Measurements from ENCODE around the gene PPP1R36. TPM values are rescaled to one million over a fixed set of nuclear protein-coding genes. Genes with fewer than 3 reads are reported as not detected.
"Not testable (repeated sequence)": the region's sequence is repeated elsewhere in the genome, so short reads cannot be mapped to it uniquely, and the experiment has no call there.

Gene PPP1R36
- total RNA-seq, 1 donor from 2014 or later: 0.20 TPM

DNA sequence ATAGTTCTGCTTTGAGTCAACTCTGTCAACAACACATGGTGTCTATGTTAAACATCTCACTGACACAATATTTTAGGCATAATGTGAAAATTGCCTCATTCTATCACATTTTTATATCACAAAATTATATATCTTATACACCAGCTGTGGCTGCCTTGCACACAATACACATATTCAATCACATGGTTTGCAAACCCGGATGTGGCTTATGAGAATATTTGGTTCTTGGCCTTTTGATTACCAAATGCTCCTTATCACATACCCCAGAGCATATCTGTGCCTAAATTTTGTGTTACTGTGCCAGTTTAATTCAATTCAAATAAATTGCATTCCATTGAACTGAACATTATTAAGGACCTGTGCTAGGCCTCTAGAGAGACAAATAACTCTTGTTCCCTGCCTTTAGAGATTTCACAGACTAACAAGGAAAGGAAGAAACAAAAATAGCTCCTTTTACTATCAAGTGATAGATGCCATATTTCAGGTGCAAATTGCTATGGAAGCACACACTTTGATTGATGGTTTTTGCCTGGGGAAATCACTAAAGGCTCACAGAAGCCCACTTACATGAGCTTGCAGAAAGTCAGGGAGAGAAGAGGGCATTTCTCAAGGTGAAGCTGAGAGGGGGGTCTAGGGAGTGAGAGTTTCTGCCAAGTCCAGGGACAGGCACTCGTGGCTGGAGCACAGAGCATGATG, 63.4 kb downstream of the PPP1R36 start:
- peak; percentile 11 for ATAC-seq

DNA sequence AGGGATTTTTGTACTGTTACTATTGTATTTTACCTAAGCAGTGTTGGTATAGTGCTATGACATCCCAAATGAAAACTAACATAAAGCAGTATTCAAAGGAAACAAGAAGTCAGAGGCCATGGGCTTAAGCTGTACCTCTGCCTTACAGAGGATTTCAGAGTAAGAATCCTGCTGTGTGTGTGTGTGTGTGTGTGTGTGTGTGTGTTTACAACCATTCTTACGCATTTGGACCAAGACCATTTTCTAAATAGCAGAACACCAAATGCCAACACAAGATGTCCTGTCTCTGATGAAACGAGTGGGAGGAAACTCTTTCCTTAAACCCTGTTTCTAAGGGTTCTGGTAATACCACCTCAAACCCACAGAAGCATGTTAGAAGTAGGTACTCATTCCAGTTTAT, 64.4 kb downstream of the PPP1R36 start:
- ATAC-seq: no peak

DNA sequence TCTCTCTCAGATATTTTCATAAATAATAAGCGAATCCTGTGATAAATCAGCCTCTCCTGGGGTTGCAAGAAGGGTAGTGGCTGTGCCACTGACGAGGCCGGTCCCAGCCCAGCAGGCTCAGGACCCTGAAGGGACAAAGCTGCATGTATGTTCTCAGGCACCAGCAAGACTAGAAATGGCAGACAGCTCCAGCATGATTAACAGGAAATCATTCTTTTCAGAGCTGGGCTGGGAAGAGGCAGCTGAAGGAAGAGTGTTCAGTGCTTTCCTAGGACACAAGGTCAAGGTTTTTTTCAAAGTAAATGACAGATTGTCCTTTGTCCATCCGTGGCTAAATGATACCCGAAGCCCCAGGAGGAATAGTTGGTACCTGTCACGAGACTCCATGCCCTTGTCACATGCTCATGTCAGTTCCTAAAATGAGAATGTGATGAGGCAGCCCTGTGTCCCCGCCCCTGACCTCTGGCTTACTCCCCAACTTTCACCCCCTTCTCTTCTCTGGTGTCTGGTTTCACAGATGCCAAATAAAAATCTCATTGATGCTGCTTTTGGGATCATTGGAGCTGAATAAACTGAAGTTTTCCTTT, 65.1 kb downstream of the PPP1R36 start:
- no peak for ATAC-seq

DNA sequence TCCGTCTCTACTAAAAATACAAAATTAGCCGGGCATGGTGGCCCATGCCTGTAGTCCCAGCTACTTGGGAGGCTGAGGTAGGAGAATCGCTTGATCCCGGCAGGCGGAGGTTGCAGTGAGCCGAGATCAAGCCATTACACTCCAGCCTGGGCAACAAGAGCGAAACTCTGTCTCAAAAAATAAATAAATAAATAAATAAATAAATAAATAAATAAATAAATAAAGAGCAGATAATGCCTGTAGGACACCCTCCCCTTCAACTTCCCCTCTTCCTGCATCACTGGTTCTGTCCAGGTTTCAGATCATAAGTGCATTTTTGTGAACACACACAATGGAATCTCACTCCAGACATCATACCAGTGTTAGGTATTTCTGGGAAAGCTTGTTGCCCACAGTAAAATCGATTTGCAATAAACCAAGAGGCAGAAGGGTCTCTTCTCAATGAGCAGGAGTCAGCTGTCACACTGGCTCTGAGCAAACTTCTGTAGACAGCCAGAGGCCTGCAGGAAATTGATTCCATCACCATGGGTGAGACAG, 68.2 kb downstream of the PPP1R36 start:
- not testable (repeated sequence) for ATAC-seq

DNA sequence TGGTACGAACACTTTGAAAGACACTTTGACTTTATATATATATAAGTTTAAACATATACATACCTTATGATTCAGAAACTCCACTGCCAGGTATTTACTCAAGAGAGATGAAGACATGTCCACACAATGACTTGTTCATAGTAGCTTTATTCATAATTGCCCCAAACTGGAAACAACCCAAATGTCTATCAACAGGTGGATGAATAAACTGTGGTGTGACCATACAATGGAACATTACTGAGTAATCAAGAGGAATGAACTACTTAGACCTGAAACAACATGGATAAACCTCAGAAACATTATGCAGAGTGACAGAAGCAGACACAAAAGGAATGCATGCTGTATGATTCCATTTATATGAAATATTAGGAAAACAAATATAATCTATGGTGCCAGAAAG, 71.1 kb downstream of the PPP1R36 start:
- ATAC-seq: peak; percentile 82

DNA sequence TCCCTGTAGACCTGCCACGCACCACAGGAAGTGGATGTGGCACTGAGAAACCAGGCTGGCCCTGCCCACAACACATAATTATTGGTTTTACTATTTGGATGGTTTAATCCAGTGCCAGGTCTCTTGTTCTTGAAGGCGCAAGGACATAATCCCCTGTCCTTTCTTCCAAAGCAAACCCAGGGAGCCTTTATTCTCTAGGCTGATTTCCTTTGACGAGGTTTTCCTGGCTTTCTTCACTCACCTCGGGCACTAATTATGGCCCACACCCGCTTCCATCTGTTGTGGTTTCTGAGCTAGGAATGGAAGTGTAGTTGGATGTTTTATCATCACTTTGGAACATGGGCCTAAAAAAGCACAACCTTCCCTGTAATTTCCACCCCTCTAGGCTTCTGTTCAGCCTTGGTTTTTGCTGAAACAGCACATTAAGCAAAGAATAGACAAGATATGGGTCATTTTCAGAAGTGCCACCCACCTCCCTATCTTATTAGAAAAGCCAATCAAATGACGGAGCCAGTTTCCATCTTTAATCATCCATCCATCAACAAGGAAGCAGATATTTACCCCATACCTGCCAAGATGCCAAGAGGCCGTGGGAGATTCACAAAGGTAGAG, 73.9 kb downstream of the PPP1R36 start:
- ATAC-seq: no peak

DNA sequence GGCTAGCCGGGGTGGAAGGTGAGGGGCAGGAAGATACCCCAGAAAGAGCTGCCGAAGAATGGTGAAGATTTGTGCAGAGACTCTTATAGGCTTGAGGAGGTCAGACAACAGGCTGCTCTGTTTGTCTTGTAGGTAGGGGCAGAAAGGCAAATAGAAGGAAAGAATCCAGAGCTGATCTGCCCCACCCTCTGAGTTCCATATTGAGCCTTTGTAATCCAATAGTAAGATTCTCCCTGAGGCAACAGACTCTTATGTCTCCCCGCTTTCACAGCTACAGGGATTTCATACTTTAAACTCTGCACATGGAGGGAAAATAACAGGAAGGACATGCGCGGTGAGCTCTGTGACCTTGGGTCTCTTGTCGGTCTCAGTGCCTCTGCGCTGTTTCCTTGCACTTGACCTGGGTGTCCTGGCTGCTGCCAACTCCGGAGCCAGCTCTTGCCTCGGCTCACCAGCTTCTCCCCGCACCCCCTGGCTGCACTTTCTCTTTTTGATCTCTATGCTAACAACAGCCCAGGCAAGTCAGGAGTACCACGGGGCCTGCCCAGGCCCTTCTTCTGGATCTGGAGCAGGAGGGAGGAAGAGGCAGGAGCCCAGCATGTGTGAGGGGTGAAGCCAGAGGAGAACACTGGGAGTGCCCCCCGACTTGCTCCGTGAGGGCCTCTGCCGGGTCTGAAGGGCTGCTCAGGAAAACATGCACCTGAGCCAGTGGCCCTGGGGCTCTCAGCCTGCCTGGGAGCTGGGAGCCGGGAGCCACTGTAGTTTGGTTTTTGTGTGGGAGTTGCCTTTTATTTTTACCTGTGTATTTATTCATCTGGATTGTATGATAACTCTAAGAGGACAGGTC, 75.8 kb downstream of the PPP1R36 start:
- peak; percentile 26 for ATAC-seq

DNA sequence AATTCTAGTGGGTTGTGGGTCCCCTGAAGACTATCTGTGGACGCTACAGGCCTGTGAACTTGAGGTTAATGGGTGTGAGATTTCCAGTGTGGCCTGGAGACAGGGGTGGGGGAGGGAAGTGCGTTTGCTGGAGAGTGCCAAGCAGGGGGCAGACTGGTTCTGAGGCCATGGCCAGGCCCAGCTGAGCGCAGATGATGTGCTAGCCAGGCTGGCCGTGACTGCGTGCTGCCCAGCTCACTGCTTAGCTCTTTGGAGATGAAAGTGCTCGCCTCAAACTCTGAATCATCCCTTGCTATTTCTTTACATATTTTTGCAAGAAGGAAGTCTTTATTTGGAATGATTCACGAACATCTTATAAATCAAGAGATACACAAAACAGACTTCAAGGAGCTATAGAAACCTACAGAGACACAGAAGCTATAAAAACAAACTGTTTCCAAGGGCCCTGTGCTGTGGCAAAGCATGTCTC, 79.2 kb downstream of the PPP1R36 start:
- peak; percentile 60 for ATAC-seq

DNA sequence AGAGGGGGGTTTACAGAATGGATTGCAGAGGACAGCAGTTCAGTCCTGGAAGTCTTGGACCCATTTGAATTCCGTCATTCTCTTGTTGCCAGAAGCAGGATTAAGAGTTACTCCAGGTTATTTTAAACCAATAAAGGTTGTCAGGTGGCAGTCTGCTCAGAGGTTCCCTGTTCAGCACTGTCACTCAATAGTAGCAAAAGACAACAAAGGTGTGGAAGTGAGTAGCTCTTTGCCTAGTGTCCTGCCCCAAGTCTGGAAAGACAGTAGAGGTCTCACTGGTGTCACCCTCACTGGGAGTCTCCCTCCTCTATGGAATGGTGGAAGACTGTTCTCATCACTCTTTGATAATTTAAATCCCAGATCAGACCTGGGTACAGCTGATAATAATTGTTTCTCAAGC, 81.0 kb downstream of the PPP1R36 start:
- no peak for ATAC-seq

DNA sequence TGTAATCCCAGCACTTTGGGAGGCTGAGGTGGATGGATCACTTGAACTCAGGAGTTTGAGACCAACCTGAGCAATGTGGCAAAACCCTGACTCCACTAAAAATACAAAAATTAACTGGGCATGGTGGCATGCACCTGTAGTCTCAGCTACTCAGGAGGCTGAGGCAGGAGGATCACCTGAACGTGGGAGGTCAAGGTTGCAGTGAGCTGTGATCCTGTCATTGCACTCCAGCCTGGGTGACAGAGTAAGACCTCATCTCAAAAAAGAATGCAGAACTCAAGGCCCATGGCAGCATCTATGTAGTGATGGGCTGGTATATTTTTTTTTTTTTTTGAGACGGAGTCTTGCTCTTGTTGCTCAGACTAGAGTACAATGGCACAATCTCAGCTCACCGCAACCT, 81.5 kb downstream of the PPP1R36 start:
- ATAC-seq: not testable (repeated sequence)

DNA sequence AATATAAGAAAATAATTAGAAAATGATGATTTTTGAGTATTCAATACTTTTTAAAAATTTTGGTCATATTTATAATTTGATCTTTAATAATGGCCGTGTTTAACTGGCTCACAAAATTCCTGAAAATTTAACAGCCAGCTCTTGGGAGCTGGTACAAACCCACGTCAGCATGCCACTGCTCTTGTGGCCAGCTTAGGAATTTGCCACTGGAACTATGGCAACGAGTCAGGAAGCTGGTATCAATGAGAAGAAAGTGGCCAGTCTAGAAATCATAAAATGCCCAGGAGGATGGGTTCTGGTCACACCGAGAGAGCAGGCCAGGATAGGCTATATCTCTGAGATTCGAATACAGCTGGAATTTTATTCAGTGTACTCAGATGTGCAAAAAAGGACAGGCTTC, 82.3 kb downstream of the PPP1R36 start:
- ATAC-seq: no peak

DNA sequence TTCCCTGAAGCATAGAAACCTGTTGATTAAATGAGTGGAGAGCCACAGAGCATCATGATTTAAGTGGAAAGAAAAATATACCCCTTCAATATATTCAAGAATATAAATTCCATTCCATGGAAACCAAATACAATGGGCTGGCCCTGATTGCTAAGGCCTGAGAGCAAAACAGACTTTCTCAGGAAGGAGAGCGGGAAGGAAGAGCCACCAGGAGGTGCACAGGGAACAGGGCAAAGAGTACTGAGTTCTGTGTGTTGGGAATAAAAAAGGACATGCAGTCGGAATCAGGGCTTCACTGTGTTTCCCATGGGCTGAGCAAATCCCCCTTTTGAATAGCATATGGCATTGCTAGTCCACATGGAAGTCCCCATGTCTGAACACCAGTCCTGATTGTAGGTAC, 84.8 kb downstream of the PPP1R36 start:
- no peak for ATAC-seq

DNA sequence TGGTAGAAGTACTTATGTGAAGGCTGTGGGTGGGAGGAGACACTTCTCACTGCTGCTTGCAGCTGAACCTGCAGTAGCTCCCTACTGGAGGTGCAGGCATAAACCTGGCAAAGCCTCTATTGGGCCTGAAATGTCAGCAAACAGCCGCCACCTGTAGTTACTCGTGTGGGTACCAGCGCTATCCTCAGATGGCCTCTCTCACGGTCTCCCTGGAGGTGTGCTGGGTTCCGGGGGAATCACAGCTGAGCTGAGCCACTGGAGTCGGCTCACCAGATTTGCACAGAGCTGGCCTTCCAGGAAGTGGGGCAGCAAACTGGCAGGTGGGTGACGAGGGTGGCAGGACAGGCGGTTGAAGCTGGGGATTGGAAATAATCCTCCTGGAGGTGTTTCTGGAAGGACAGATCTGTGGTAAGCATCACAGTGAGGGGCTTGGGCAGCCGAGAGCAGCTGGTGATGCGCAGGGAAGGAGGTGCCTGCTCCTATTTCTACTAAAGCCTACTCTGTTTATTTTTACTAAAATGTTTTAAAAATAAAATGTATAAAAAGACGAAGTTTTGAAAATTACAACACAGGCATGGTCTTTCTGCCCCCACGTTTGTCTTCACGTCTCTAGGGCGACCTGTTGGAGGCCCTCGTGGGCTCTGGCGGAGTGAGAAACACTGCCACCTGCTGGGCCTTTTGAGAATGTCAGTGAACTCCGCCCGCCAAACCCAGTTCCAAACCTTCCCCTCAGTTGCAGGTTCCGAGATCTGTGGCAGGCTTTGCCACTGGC, 86.6 kb downstream of the PPP1R36 start:
- peak; percentile 76 for ATAC-seq

DNA sequence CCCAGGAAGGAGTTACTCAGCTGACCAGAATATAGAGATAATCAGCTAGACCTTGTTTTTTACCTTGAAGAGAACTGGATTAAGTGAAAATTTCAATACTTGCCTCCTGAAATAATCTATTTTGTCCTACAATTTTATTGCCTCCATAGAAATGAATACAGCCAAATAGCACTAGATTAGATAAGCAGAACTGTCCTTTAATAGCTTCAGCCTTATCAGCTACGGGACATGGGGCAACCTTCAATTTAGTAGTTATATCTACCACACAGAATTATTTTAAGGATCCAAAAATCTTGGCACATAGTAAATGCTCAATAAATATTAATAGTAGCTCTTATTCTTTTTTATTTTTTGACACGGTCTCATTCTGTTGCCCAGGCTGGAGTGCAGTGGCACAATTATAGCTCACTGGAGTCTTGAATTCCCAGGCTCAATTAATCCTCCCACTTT, 87.2 kb downstream of the PPP1R36 start:
- ATAC-seq: no peak

DNA sequence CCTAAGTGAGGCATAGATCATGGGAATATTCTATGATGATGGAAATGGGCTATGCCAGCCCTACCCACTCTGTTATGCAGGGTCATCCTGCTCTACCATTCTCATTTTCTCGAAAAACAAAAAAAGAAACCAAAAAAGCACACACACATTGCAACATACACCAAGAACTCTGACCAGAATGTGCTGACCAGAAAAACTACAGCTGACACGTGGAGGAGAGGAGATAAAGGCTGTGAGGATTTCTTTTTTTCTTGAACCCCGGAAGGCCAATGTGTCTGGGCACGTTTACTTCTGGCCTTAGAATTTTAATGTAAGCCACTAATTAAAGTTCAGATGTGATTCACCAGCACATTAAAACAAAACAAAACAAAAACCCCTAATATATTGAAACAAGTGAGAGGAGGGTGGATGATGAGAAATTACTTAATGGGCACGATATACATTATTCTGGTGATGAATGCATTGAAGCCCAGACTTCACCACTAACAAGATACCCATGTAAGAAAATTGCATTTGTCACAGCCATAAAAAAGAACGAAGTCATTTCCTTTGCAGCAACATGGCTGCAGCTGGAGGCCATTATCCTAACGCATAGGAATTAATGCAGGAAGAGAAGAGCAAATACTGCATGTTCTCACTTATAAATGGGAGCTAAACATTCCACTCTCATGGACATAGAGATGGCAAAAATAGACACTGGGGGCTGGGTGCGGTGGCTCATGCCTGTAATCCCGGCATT, 88.1 kb downstream of the PPP1R36 start:
- ATAC-seq: no peak

DNA sequence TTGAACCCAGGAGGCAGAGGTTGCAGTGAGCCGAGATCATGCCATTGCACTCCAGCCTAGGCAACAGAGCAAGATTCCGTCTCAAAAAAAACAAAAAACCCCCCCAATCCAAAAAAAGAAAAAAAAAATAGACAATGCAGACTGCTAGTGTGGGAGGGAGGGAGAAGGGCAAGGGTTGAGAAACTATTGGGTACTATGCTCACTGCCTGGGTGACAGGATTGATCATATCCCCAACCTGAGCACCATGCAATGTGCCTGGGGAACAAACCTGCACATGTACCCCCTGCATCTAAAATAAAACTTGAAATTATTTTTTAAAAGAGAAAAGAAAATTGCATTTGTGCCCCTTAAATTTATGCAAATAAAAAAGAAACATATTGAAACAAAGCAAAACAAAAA, 88.9 kb downstream of the PPP1R36 start:
- no peak for ATAC-seq

Other genes with a start within 250 kb of the PPP1R36 start
- gene MTHFD1, start 161.6 kb upstream of the PPP1R36 start, total RNA-seq: 76.0 TPM
- 0.16 TPM for gene AKAP5, start 84.5 kb upstream of the PPP1R36 start, total RNA-seq
- gene ZBTB25, start 46.1 kb upstream of the PPP1R36 start, total RNA-seq: 5.9 TPM
- 16.5 TPM for gene ZBTB1, start 45.2 kb upstream of the PPP1R36 start, total RNA-seq
- 14.0 TPM for gene HSPA2, start 9.2 kb upstream of the PPP1R36 start, total RNA-seq
- gene PLEKHG3, start 154.5 kb downstream of the PPP1R36 start, total RNA-seq: 62.9 TPM

Data from esophagus mucosa (tissue), 1 donor.